ENCODE measurements around the gene SUFU.

GRCh38 chr10:102612964-102613275, 109.1 kb downstream of the SUFU start:
- TF ChIP-seq CTCF (IDR thresholded peaks at IDR 0.05; ENCODE audit: control extremely low read depth in 1 of 3, insufficient read depth in 1 of 3, low read depth in 1 of 3, low read length in 3 of 3) (no peak), POLR2A (IDR thresholded peaks at IDR 0.05; ENCODE audit: control extremely low read depth in 1 of 2, low read depth in 2 of 2, low read length in 2 of 2) (no peak), CEBPB (IDR thresholded peaks at IDR 0.05; ENCODE audit: low read depth, low read length) (no peak), TAF1 (IDR thresholded peaks at IDR 0.05; ENCODE audit: low read depth, low read length) (no peak), ZNF274 (IDR thresholded peaks at IDR 0.05; ENCODE audit: borderline replicate concordance, extremely low read depth, low read length) (no peak), YY1 (IDR thresholded peaks at IDR 0.05; ENCODE audit: low read depth, low read length) (no peak), EP300 (IDR thresholded peaks at IDR 0.05; ENCODE audit: borderline replicate concordance in 1 of 2, low read depth in 2 of 2, low read length in 2 of 2) (no peak), CHD2 (IDR thresholded peaks at IDR 0.05; ENCODE audit: low read length) (no peak), PHF8 (conservative IDR thresholded peaks at IDR 0.05; ENCODE audit: low read depth, low read length) (no peak), RNF2 (IDR thresholded peaks at IDR 0.05; ENCODE audit: borderline replicate concordance, low read depth, low read length, missing control alignments, poor library complexity, severe bottlenecking) (no peak), GABPA (IDR thresholded peaks at IDR 0.05; ENCODE audit: borderline replicate concordance, insufficient read depth, low read length) (no peak)

Measured in H1 (cell line).